Activated CD4-positive, alpha-beta T cell treated with anti-CD3 and anti-CD28 coated beads, Interleukin-2, amount 10 ng/mL, durations not matched to agents 7 days and 5 days (primary cell): ENCODE results near the gene DOCK10. TPM values are rescaled to one million over a fixed set of nuclear protein-coding genes. Genes with fewer than 3 reads are reported as not detected.

Experiments
- CTCF ChIA-PET: fragments of 350-600 bp; sonication (Branson Sonifier 250); formaldehyde crosslinking; loops from one replicate; lab custom pipeline; 2021; ENCODE audit warnings: antibody characterized with exemption; lab: Charles Lee
- POLR2A ChIA-PET: fragments of 350-600 bp; sonication (Branson Sonifier 250); formaldehyde crosslinking; loops from one replicate; lab custom pipeline; 2021; ENCODE audit warnings: antibody characterized with exemption; lab: Charles Lee
- DNase-seq: peaks from one replicate; pipeline ENCODE4 v3.0.0-alpha.2; 2020
- H3K27ac Mint-ChIP-seq: one replicate; pipeline ENCODE4 v1.8.0; 2021; ENCODE audit warnings: mild to moderate bottlenecking, moderate library complexity, mixed read lengths
- H3K27me3 Mint-ChIP-seq: one replicate; pipeline ENCODE4 v1.8.0; 2021; ENCODE audit warnings: mixed read lengths
- H3K36me3 Mint-ChIP-seq: one replicate; pipeline ENCODE4 v1.8.0; 2021; ENCODE audit warnings: low read depth, mixed read lengths
- H3K4me1 Mint-ChIP-seq: one replicate; pipeline ENCODE4 v1.8.0; 2021; ENCODE audit warnings: mixed read lengths
- H3K4me3 Mint-ChIP-seq: one replicate; pipeline ENCODE4 v1.8.0; 2021; ENCODE audit warnings: mild to moderate bottlenecking, moderate library complexity, mixed read lengths
- H3K9me3 Mint-ChIP-seq: one replicate; pipeline ENCODE4 v1.8.0; 2021; ENCODE audit warnings: mixed read lengths
- total RNA-seq, 2 experiments: library from RNA; stranded (reverse); gene quantifications; one replicate each; pipeline ENCODE4 v1.2.3, GENCODE V29; 2021

Gene DOCK10
- total RNA-seq, 2 experiments from 2014 or later, result 269 to 281 TPM

- no peak for DNase-seq
- peaks cover 3% of the 10 kb centered on the region for H3K4me1 Mint-ChIP-seq
- POLR2A ChIA-PET, result no interaction called here
- H3K9me3 Mint-ChIP-seq, result peaks cover 10% of the 10 kb centered on the region
- H3K27ac Mint-ChIP-seq, result peak overlapping the region; percentile 21
- CTCF ChIA-PET, result no interaction called here
- no peak overlapping the region for H3K4me3 Mint-ChIP-seq
- peaks cover 80% of the 10 kb centered on the region for H3K36me3 Mint-ChIP-seq
- no peaks in the 10 kb centered on the region for H3K27me3 Mint-ChIP-seq
Measured at GRCh38 chr2:224819075-224819474, 223.2 kb downstream of the DOCK10 start.

- Mint-ChIP-seq H3K4me3 (no peak overlapping the region), H3K4me1 (peaks cover 3% of the 10 kb centered on the region), H3K9me3 (peaks cover 10% of the 10 kb centered on the region), H3K27me3 (no peaks in the 10 kb centered on the region), H3K36me3 (peaks cover 83% of the 10 kb centered on the region), H3K27ac (no peak overlapping the region)
- no peak for DNase-seq
- ChIA-PET CTCF (interaction anchor here (1.0 kb wide), 1 partner anchor 10 kb away, joined by 3 read pairs; no protein-coding TSS in a partner anchor), POLR2A (no interaction called here)
Measured at GRCh38 chr2:224817676-224818075, 224.6 kb downstream of the DOCK10 start.

GRCh38 chr2:224816816-224817215 lies 225.5 kb downstream of the DOCK10 start:
- DNase-seq, result no peak
- Mint-ChIP-seq H3K36me3 (peaks cover 84% of the 10 kb centered on the region), H3K4me1 (peaks cover 3% of the 10 kb centered on the region), H3K4me3 (no peak overlapping the region), H3K27me3 (no peaks in the 10 kb centered on the region), H3K9me3 (peaks cover 10% of the 10 kb centered on the region), H3K27ac (no peak overlapping the region)
- ChIA-PET POLR2A (no interaction called here), CTCF (interaction anchor here (0.6 kb wide), 1 partner anchor 489 kb away, joined by 5 read pairs; no protein-coding TSS in a partner anchor)

- CTCF ChIA-PET, result no interaction called here
- Mint-ChIP-seq H3K4me3 (no peak overlapping the region), H3K36me3 (peaks cover 77% of the 10 kb centered on the region)
Measured at GRCh38 chr2:224813578-224813977, 228.7 kb downstream of the DOCK10 start.

GRCh38 chr2:224807153-224807964 lies 234.9 kb downstream of the DOCK10 start:
- POLR2A ChIA-PET, result no interaction called here
- Mint-ChIP-seq H3K27me3 (no peaks in the 10 kb centered on the region), H3K4me1 (no peaks in the 10 kb centered on the region), H3K4me3 (no peak overlapping the region), H3K36me3 (peaks cover 71% of the 10 kb centered on the region), H3K27ac (no peak overlapping the region), H3K9me3 (no peaks in the 10 kb centered on the region)
- DNase-seq, result no peak
- CTCF ChIA-PET, result interaction anchor here (1.2 to 1.3 kb wide), 2 partner anchors 13 to 15 kb away, joined by 3 to 4 read pairs; no protein-coding TSS in a partner anchor

More at GRCh38 chr2:224813578-224813977, 228.7 kb downstream of the DOCK10 start:
- Mint-ChIP-seq H3K27me3 (no peaks in the 10 kb centered on the region), H3K9me3 (peaks cover 10% of the 10 kb centered on the region), H3K4me1 (no peaks in the 10 kb centered on the region), H3K27ac (no peak overlapping the region)
- POLR2A ChIA-PET, result no interaction called here
- no peak for DNase-seq

- Mint-ChIP-seq H3K4me3 (no peak overlapping the region), H3K4me1 (no peaks in the 10 kb centered on the region), H3K9me3 (no peaks in the 10 kb centered on the region), H3K27me3 (no peaks in the 10 kb centered on the region), H3K27ac (no peak overlapping the region), H3K36me3 (peaks cover 78% of the 10 kb centered on the region)
- no peak for DNase-seq
- CTCF ChIA-PET, result interaction anchor here (0.6 to 2.3 kb wide), 3 partner anchors 16 to 52 kb away, joined by 3 to 7 read pairs (median 3); no protein-coding TSS in a partner anchor
- POLR2A ChIA-PET, result interaction anchor here (0.7 kb wide), 1 partner anchor 26 kb away, joined by 3 read pairs; no protein-coding TSS in a partner anchor
Measured at GRCh38 chr2:224803930-224804329, 238.3 kb downstream of the DOCK10 start.

- CTCF ChIA-PET, result no interaction called here
- Mint-ChIP-seq H3K27me3 (no peaks in the 10 kb centered on the region), H3K27ac (no peak overlapping the region), H3K9me3 (no peaks in the 10 kb centered on the region), H3K4me3 (no peak overlapping the region), H3K36me3 (peaks cover 78% of the 10 kb centered on the region), H3K4me1 (no peaks in the 10 kb centered on the region)
- POLR2A ChIA-PET, result no interaction called here
- no peak for DNase-seq
Measured at GRCh38 chr2:224802407-224802806, 239.9 kb downstream of the DOCK10 start.

- ChIA-PET CTCF (no interaction called here), POLR2A (no interaction called here)
- Mint-ChIP-seq H3K36me3 (peaks cover 80% of the 10 kb centered on the region), H3K27ac (no peak overlapping the region), H3K27me3 (no peaks in the 10 kb centered on the region), H3K4me3 (no peak overlapping the region), H3K4me1 (no peaks in the 10 kb centered on the region), H3K9me3 (no peaks in the 10 kb centered on the region)
- DNase-seq, result no peak
Measured at GRCh38 chr2:224801360-224801759, 240.9 kb downstream of the DOCK10 start.

- CTCF ChIA-PET, result interaction anchor here (1.0 to 2.2 kb wide), 2 partner anchors 21 to 48 kb away, joined by 3 to 5 read pairs; no protein-coding TSS in a partner anchor
- peaks cover 77% of the 10 kb centered on the region for H3K36me3 Mint-ChIP-seq
- POLR2A ChIA-PET, result no interaction called here
- H3K27me3 Mint-ChIP-seq, result no peaks in the 10 kb centered on the region
- no peak overlapping the region for H3K4me3 Mint-ChIP-seq
- H3K4me1 Mint-ChIP-seq, result no peaks in the 10 kb centered on the region
- no peak for DNase-seq
- H3K9me3 Mint-ChIP-seq, result no peaks in the 10 kb centered on the region
- no peak overlapping the region for H3K27ac Mint-ChIP-seq
Measured at GRCh38 chr2:224799691-224800090, 242.6 kb downstream of the DOCK10 start.

GRCh38 chr2:224798180-224798579 lies 244.1 kb downstream of the DOCK10 start:
- no peak for DNase-seq
- Mint-ChIP-seq H3K36me3 (peaks cover 80% of the 10 kb centered on the region), H3K4me1 (no peaks in the 10 kb centered on the region), H3K9me3 (no peaks in the 10 kb centered on the region), H3K27me3 (no peaks in the 10 kb centered on the region), H3K27ac (no peak overlapping the region), H3K4me3 (no peak overlapping the region)
- ChIA-PET POLR2A (no interaction called here), CTCF (interaction anchor here (2.2 kb wide), 1 partner anchor 23 kb away, joined by 5 read pairs; no protein-coding TSS in a partner anchor)

GRCh38 chr2:224796695-224797305 lies 245.5 kb downstream of the DOCK10 start:
- Mint-ChIP-seq H3K4me1 (no peaks in the 10 kb centered on the region), H3K4me3 (no peak overlapping the region), H3K9me3 (no peaks in the 10 kb centered on the region), H3K27me3 (no peaks in the 10 kb centered on the region), H3K36me3 (peaks cover 73% of the 10 kb centered on the region), H3K27ac (no peak overlapping the region)
- POLR2A ChIA-PET, result no interaction called here
- no peak for DNase-seq
- CTCF ChIA-PET, result interaction anchor here (0.5 kb wide), 1 partner anchor 1681 kb away, joined by 3 read pairs; no protein-coding TSS in a partner anchor

- Mint-ChIP-seq H3K27me3 (no peaks in the 10 kb centered on the region), H3K4me1 (no peaks in the 10 kb centered on the region), H3K27ac (no peak overlapping the region), H3K36me3 (peaks cover 63% of the 10 kb centered on the region), H3K4me3 (no peak overlapping the region), H3K9me3 (no peaks in the 10 kb centered on the region)
- POLR2A ChIA-PET, result no interaction called here
- DNase-seq, result no peak
- CTCF ChIA-PET, result no interaction called here
Measured at GRCh38 chr2:224793946-224794345, 248.3 kb downstream of the DOCK10 start.

- H3K4me1 Mint-ChIP-seq, result no peaks in the 10 kb centered on the region
- no peak overlapping the region for H3K4me3 Mint-ChIP-seq
- ChIA-PET POLR2A (no interaction called here), CTCF (no interaction called here)
- H3K9me3 Mint-ChIP-seq, result no peaks in the 10 kb centered on the region
- H3K27ac Mint-ChIP-seq, result no peak overlapping the region
- H3K36me3 Mint-ChIP-seq, result peaks cover 64% of the 10 kb centered on the region
- DNase-seq, result no peak
- no peaks in the 10 kb centered on the region for H3K27me3 Mint-ChIP-seq
Measured at GRCh38 chr2:224786848-224787247, 255.4 kb downstream of the DOCK10 start.
